Occipital lobe (tissue), 2 donors: ENCODE results near the gene CCDC154. TPM values are rescaled to one million over a fixed set of nuclear protein-coding genes. Genes with fewer than 3 reads are reported as not detected.
"Not testable (repeated sequence)": the region's sequence is repeated elsewhere in the genome, so short reads cannot be mapped to it uniquely, and the experiment has no call there.

Experiments used
- DNase-seq: peaks from one replicate; lab custom pipeline; 2025; lab: John Stamatoyannopoulos, UW
- total RNA-seq: library from RNA; depleted of rRNA; stranded (reverse); fragments of >200 nt; gene quantifications from one replicate; pipeline ENCODE4 v1.2.3, GENCODE V29; 2014

The CCDC154 gene
- total RNA-seq = 0.16 TPM

- DNase-seq = no peak
These were observed at the start of gene CCDC154 for GRCh38 chr16:1443980-1444729. Gene CCDC154, minus strand, starts transcription at chr16:1444556. Its CDS starts 234 bp downstream, at chr16:1444322.

GRCh38 chr16:1493746-1494094 lies 49.4 kb upstream of the CCDC154 start:
- DNase-seq = no peak

- DNase-seq = peak; percentile 78
These were observed 48.8 kb upstream of the CCDC154 start, which contains the start of gene TELO2 for GRCh38 chr16:1492923-1493745. Gene TELO2, plus strand, starts transcription at chr16:1493360. Its CDS starts 922 bp downstream, at chr16:1494282.

- DNase-seq = no peak
These were observed 47.9 kb upstream of the CCDC154 start for GRCh38 chr16:1492082-1492922.

GRCh38 chr16:1491327-1491726 lies 47.0 kb upstream of the CCDC154 start:
- no peak for DNase-seq

GRCh38 chr16:1489077-1489476 lies 44.7 kb upstream of the CCDC154 start:
- no peak for DNase-seq

- DNase-seq = no peak
These were observed 44.3 kb upstream of the CCDC154 start, which contains the start of gene PTX4 for GRCh38 chr16:1488619-1489018. Gene PTX4, minus strand, starts transcription at chr16:1488944. Its CDS starts 35 bp downstream, at chr16:1488909.

GRCh38 chr16:1488054-1488601 lies 43.8 kb upstream of the CCDC154 start:
- DNase-seq = no peak

GRCh38 chr16:1487395-1488053 lies 43.2 kb upstream of the CCDC154 start:
- no peak for DNase-seq

GRCh38 chr16:1486551-1487390 lies 42.4 kb upstream of the CCDC154 start:
- DNase-seq = no peak

GRCh38 chr16:1485847-1486496 lies 41.6 kb upstream of the CCDC154 start:
- no peak for DNase-seq

- DNase-seq = no peak
These were observed 37.8 kb upstream of the CCDC154 start for GRCh38 chr16:1481906-1482835.

- not testable (repeated sequence) for DNase-seq
These were observed 34.6 kb upstream of the CCDC154 start for GRCh38 chr16:1478937-1479336.

GRCh38 chr16:1477033-1477432 lies 32.7 kb upstream of the CCDC154 start:
- DNase-seq = no peak

GRCh38 chr16:1475552-1476114 lies 31.3 kb upstream of the CCDC154 start:
- no peak for DNase-seq

GRCh38 chr16:1474796-1475551 lies 30.6 kb upstream of the CCDC154 start, which contains the start of gene CLCN7:
Gene CLCN7, minus strand, starts transcription at chr16:1475028. Its CDS starts 54 bp downstream, at chr16:1474974.
- DNase-seq = peak; percentile 75
